ENCODE results near the gene UBAC2.
A peak's percentile ranks its signal among the peaks of the same experiment; 100 is the strongest.

Gene UBAC2

GRCh38 chr13:99425485-99426341 lies 225.1 kb downstream of the UBAC2 start:
- DNase-seq (ENCODE audit: low read depth): no peak
- no peak overlapping the region for H3K4me3 ChIP-seq (ENCODE audit: low read depth, low read length)
- TF ChIP-seq CTCF (conservative IDR thresholded peaks at IDR 0.05; ENCODE audit: low read depth, low read length): no peak

- no peak for DNase-seq (ENCODE audit: low read depth)
- no peak overlapping the region for H3K4me3 ChIP-seq (ENCODE audit: low read depth, low read length)
- TF ChIP-seq CTCF (conservative IDR thresholded peaks at IDR 0.05; ENCODE audit: low read depth, low read length): no peak
Measured at GRCh38 chr13:99426426-99426825, 225.8 kb downstream of the UBAC2 start.

GRCh38 chr13:99429670-99430069 lies 229.0 kb downstream of the UBAC2 start:
- no peak for DNase-seq (ENCODE audit: low read depth)
- H3K4me3 ChIP-seq (ENCODE audit: low read depth, low read length): no peak overlapping the region
- TF ChIP-seq CTCF (conservative IDR thresholded peaks at IDR 0.05; ENCODE audit: low read depth, low read length): no peak

GRCh38 chr13:99431927-99432608 lies 231.4 kb downstream of the UBAC2 start:
- no peak for TF ChIP-seq CTCF (conservative IDR thresholded peaks at IDR 0.05; ENCODE audit: low read depth, low read length)
- DNase-seq (ENCODE audit: low read depth): no peak
- H3K4me3 ChIP-seq (ENCODE audit: low read depth, low read length): peak overlapping the region; percentile 43

- peak overlapping the region; percentile 43 for H3K4me3 ChIP-seq (ENCODE audit: low read depth, low read length)
- TF ChIP-seq CTCF (conservative IDR thresholded peaks at IDR 0.05; ENCODE audit: low read depth, low read length): no peak
- peak; percentile 79 for DNase-seq (ENCODE audit: low read depth)
Measured at GRCh38 chr13:99432609-99433542, 232.2 kb downstream of the UBAC2 start.

- no peak overlapping the region for H3K4me3 ChIP-seq (ENCODE audit: low read depth, low read length)
- TF ChIP-seq CTCF (conservative IDR thresholded peaks at IDR 0.05; ENCODE audit: low read depth, low read length): no peak
Measured at GRCh38 chr13:99433543-99434075, 233.0 kb downstream of the UBAC2 start.

More at GRCh38 chr13:99433543-99434075, 233.0 kb downstream of the UBAC2 start:
- no peak for DNase-seq (ENCODE audit: low read depth)
